ENCODE data around the gene ZBP1.

The ZBP1 gene

GRCh38 chr20:57596998-57597939 lies 23.0 kb downstream of the ZBP1 start:
- no peak overlapping the region for H3K27ac ChIP-seq (ENCODE audit: low read length)
- no peaks in the 10 kb centered on the region for H3K9me3 ChIP-seq (ENCODE audit: insufficient read depth, low read length)
- H3K36me3 ChIP-seq (replicated peaks; ENCODE audit: low read depth, low read length): no peaks in the 10 kb centered on the region
- no peaks in the 10 kb centered on the region for H3K79me2 ChIP-seq (ENCODE audit: low read length)
- H3K9ac ChIP-seq (ENCODE audit: low read length): peak overlapping the region; percentile 30; the same call in 1 of the 2 replicates
- H4K20me1 ChIP-seq (ENCODE audit: insufficient read depth, low read length): peaks cover 3% of the 10 kb centered on the region; the same call in 1 of the 2 replicates
- TF ChIP-seq CTCF (IDR thresholded peaks at IDR 0.05; ENCODE audit: low read depth, low read length) (peak; percentile 99), EZH2phosphoT487 (IDR thresholded peaks at IDR 0.05; ENCODE audit: low read depth) (no peak)
- H3K4me3 ChIP-seq (ENCODE audit: low read length): peak overlapping the region; percentile 66
- H3K4me1 ChIP-seq (ENCODE audit: low read length): peaks cover 33% of the 10 kb centered on the region
- H3K27me3 ChIP-seq (ENCODE audit: low read depth, low read length): peaks cover 85% of the 10 kb centered on the region
- H2AFZ ChIP-seq (ENCODE audit: low read depth, low read length): peak overlapping the region; percentile 48; the same call in 1 of the 2 replicates
- H3K4me2 ChIP-seq (ENCODE audit: low read length): peak overlapping the region; percentile 86

- Histone ChIP-seq H3K27ac (ENCODE audit: low read length) (no peak overlapping the region), H3K4me2 (ENCODE audit: low read length) (peak overlapping the region; percentile 86), H4K20me1 (ENCODE audit: insufficient read depth, low read length) (peaks cover 3% of the 10 kb centered on the region; the same call in 1 of the 2 replicates), H2AFZ (ENCODE audit: low read depth, low read length) (no peak overlapping the region), H3K9me3 (ENCODE audit: insufficient read depth, low read length) (no peaks in the 10 kb centered on the region), H3K36me3 (replicated peaks; ENCODE audit: low read depth, low read length) (no peaks in the 10 kb centered on the region), H3K4me1 (ENCODE audit: low read length) (peaks cover 33% of the 10 kb centered on the region), H3K27me3 (ENCODE audit: low read depth, low read length) (peaks cover 85% of the 10 kb centered on the region), H3K4me3 (ENCODE audit: low read length) (peak overlapping the region; percentile 66), H3K9ac (ENCODE audit: low read length) (peak overlapping the region; percentile 30; the same call in 1 of the 2 replicates), H3K79me2 (ENCODE audit: low read length) (no peaks in the 10 kb centered on the region)
- TF ChIP-seq EZH2phosphoT487 (IDR thresholded peaks at IDR 0.05; ENCODE audit: low read depth) (no peak), CTCF (IDR thresholded peaks at IDR 0.05; ENCODE audit: low read depth, low read length) (no peak)
These were observed 23.9 kb downstream of the ZBP1 start for GRCh38 chr20:57596358-57596757.

GRCh38 chr20:57595041-57596030 lies 24.9 kb downstream of the ZBP1 start:
- Histone ChIP-seq H3K4me2 (ENCODE audit: low read length) (no peak overlapping the region), H3K9ac (ENCODE audit: low read length) (no peak overlapping the region), H3K27me3 (ENCODE audit: low read depth, low read length) (peaks cover 83% of the 10 kb centered on the region), H3K4me1 (ENCODE audit: low read length) (peaks cover 23% of the 10 kb centered on the region), H3K36me3 (replicated peaks; ENCODE audit: low read depth, low read length) (no peaks in the 10 kb centered on the region), H3K4me3 (ENCODE audit: low read length) (no peak overlapping the region), H3K27ac (ENCODE audit: low read length) (no peak overlapping the region), H4K20me1 (ENCODE audit: insufficient read depth, low read length) (peaks cover 3% of the 10 kb centered on the region; the same call in 1 of the 2 replicates), H3K9me3 (ENCODE audit: insufficient read depth, low read length) (no peaks in the 10 kb centered on the region), H3K79me2 (ENCODE audit: low read length) (no peaks in the 10 kb centered on the region), H2AFZ (ENCODE audit: low read depth, low read length) (no peak overlapping the region)
- no peak for TF ChIP-seq CTCF (IDR thresholded peaks at IDR 0.05; ENCODE audit: low read depth, low read length)
- TF ChIP-seq EZH2phosphoT487 (IDR thresholded peaks at IDR 0.05; ENCODE audit: low read depth): no peak
